ENCODE results near the gene ATP6V0C.

GRCh38 chr16:2535625-2536013, 21.9 kb downstream of the ATP6V0C start:
- TF ChIP-seq CTCF (IDR thresholded peaks at IDR 0.05; ENCODE audit: poor library complexity, severe bottlenecking): no peak
- TF ChIP-seq REST (IDR thresholded peaks at IDR 0.05; ENCODE audit: borderline replicate concordance): no peak
- TF ChIP-seq TAF1 (IDR thresholded peaks at IDR 0.05; ENCODE audit: low read depth): no peak
- TF ChIP-seq RAD21 (conservative IDR thresholded peaks at IDR 0.05): no peak
- no peak for TF ChIP-seq EZH2 (IDR thresholded peaks at IDR 0.05; ENCODE audit: borderline replicate concordance, insufficient read depth, low read length, poor library complexity, severe bottlenecking)
- TF ChIP-seq MXI1 (conservative IDR thresholded peaks at IDR 0.05; ENCODE audit: poor library complexity, severe bottlenecking): no peak

All from neural cell (in vitro differentiated cells).